Left ventricle myocardium inferior (tissue), 1 donor: ENCODE results near the gene SRP9. TPM values are rescaled to one million over a fixed set of nuclear protein-coding genes. Genes with fewer than 3 reads are reported as not detected.

Experiments used
- DNase-seq: peaks from one replicate; pipeline ENCODE4 v3.0.0-alpha.2; 2020
- H3K27ac ChIP-seq: fragments of 200-600 bp; replicated peaks from 2 replicates; pipeline ENCODE4 v1.8.0; 2021
- H3K27me3 ChIP-seq: fragments of 200-600 bp; 2 replicates; pipeline ENCODE4 v1.8.0; 2021; ENCODE audit warnings: low read depth
- H3K36me3 ChIP-seq: fragments of 200-600 bp; 2 replicates; pipeline ENCODE4 v1.8.0; 2021
- H3K4me1 ChIP-seq: fragments of 200-600 bp; 2 replicates; pipeline ENCODE4 v1.8.0; 2021
- H3K4me3 ChIP-seq: fragments of 200-600 bp; 2 replicates; pipeline ENCODE4 v1.8.0; 2021; ENCODE audit warnings: mild to moderate bottlenecking, moderate library complexity
- H3K9me3 ChIP-seq: fragments of 200-600 bp; replicated peaks from 2 replicates; pipeline ENCODE4 v1.8.0; 2021
- CTCF ChIP-seq: fragments of 200-600 bp; IDR thresholded peaks from 2 replicates; pipeline ENCODE4 v1.8.0; 2021; ENCODE audit warnings: antibody characterized with exemption, mild to moderate bottlenecking, borderline replicate concordance
- intact Hi-C: fragments of 100-400 bp; cut with micrococcal nuclease; formaldehyde crosslinking; loops from one replicate; pipeline ENCODE4 v1.11.0; 2022
- total RNA-seq: library from RNA; stranded (reverse); fragmentation: NEBNext Ultra II Directional; extraction: Animal tissue kit (Norgen Biotek cat#: 25700); gene quantifications from one replicate; pipeline ENCODE4 v1.2.1, GENCODE V29; 2021
- donor health status: DM: no; HTN: yes; CAD: no; lungs with severe emphysema.

SRP9 gene
- total RNA-seq, 1 donor from 2014 or later: 205 TPM

DNA sequence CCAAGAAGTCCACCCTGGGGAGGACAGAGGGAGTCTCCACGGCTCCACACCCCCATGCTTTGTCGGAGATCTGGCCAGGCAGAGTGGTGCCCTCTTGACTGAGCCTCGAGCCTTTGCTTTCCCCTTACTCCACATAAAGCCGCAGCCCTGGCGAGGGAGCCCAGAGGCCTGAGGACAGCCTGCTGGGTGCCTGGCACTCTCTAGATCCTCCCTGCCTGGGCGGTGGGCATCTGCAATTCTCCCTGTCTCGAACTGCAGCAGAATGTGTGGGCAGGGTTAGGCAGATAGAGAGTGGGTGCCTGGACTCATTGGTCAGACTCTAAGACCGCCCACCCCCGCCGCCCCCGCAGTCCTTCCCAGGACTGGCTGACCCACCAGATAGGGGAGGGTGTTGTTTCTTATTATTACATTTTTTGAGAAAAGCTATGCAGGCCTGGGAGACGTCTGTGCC lies 46.2 kb downstream of the SRP9 start:
- H3K9me3 ChIP-seq: no peaks in the 10 kb centered on the region
- H3K4me1 ChIP-seq: peaks cover 79% of the 10 kb centered on the region
- no peak for TF ChIP-seq CTCF
- intact Hi-C loops: no loop called here
- no peak for DNase-seq
- H3K27me3 ChIP-seq: no peaks in the 10 kb centered on the region
- no peak overlapping the region for H3K4me3 ChIP-seq
- peak overlapping the region; percentile 36 for H3K27ac ChIP-seq
- peaks cover 16% of the 10 kb centered on the region for H3K36me3 ChIP-seq

DNA sequence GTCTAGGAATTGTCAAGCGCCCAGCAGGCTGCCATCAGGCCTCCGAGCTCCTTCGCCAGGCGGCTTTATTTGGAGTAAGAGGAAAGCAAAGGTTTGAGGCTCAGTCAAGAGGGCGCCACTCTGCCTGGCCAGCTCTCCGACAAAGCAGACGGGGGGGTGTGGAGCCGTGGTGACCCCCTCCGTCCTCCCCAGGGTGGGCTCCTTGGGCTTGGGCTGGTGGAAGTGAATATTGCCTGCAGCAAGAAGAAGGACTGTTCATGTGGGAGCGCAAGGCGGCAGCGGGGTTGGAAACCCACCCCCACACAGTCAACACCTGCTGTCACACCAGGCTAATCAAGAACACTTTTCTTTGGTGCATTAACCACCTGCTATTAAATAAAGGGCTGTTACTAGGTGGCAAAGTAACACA lies 46.9 kb downstream of the SRP9 start:
- peak overlapping the region; percentile 66 for H3K27ac ChIP-seq

DNA sequence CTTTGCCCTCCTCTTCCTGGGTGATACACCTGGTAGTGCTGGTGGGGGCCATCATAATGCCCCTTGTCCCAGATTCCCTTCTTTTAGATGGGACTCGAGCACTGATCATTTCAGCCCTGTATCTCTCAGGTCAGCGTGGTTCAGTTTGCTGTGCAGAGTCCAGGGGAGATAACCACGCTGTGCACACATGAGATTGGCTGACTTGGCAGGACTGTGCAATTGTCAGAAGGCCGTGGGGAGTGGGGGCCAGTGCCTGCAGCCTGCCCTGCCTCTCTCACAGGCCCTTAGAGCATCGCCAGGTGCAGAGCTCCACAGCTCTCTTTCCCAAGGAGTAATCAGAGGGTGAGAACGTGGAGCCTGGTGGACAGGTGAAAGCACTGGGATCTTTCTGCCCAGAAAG lies 47.5 kb downstream of the SRP9 start:
- TF ChIP-seq CTCF: no peak
- intact Hi-C loops: no loop called here
- Histone ChIP-seq H3K27ac (peak overlapping the region; percentile 66), H3K36me3 (peaks cover 29% of the 10 kb centered on the region), H3K4me3 (peak overlapping the region; percentile 23), H3K4me1 (peaks cover 68% of the 10 kb centered on the region), H3K9me3 (no peaks in the 10 kb centered on the region), H3K27me3 (no peaks in the 10 kb centered on the region)
- DNase-seq: no peak

More for the DNA sequence above, 46.9 kb downstream of the SRP9 start:
- H3K9me3 ChIP-seq: no peaks in the 10 kb centered on the region
- no peaks in the 10 kb centered on the region for H3K27me3 ChIP-seq
- peaks cover 74% of the 10 kb centered on the region for H3K4me1 ChIP-seq
- H3K4me3 ChIP-seq: no peak overlapping the region
- no peak for DNase-seq
- peaks cover 23% of the 10 kb centered on the region for H3K36me3 ChIP-seq
- no peak for TF ChIP-seq CTCF
- intact Hi-C loops: no loop called here

DNA sequence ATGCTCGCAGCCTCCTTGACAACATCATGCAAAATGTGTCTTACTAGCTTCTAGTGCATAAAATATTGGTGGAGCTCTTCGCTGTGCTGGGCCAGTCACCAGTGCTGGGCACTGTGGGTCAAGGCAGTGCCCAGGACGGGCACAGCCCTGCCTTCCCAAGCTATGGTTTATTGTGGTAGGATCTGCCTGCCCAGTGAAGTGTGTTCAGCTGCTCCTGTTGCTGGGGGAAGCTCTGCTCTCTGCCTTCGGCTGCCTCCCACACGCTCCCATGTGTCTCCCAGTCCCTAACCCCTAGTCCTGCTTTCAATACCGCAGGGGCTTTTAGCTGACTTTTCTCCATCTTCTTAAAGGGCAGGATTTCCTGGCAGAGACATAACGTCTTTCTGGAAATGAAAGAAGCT lies 48.0 kb downstream of the SRP9 start:
- peak overlapping the region; percentile 23 for H3K4me3 ChIP-seq
- H3K36me3 ChIP-seq: peaks cover 32% of the 10 kb centered on the region
- peaks cover 63% of the 10 kb centered on the region for H3K4me1 ChIP-seq
- intact Hi-C loops: no loop called here
- no peak for DNase-seq
- H3K27me3 ChIP-seq: no peaks in the 10 kb centered on the region
- TF ChIP-seq CTCF: no peak
- peak overlapping the region; percentile 66 for H3K27ac ChIP-seq
- H3K9me3 ChIP-seq: no peaks in the 10 kb centered on the region

DNA sequence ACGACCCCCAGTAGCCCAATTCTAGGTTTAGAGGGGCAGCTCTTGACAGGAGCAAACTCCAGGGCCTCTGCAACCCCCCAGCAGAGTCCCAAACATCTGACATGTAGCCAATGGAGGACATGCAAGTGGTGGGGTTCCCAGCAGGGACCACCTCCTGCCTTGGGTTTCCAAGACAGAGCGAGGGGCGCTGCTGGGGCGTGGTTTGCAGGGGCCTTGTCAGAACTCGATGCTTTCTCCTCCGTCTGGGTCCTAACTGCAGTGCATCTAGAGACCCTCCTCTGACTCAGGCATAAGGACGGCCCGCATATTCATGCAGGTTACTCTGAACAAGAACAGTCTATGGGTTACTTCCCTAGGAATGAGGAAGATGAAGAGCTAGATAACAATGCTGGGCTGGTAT lies 49.5 kb downstream of the SRP9 start:
- H3K36me3 ChIP-seq: peaks cover 41% of the 10 kb centered on the region
- intact Hi-C loops: no loop called here
- H3K27me3 ChIP-seq: no peaks in the 10 kb centered on the region
- no peak for DNase-seq
- H3K27ac ChIP-seq: peak overlapping the region; percentile 66
- peaks cover 58% of the 10 kb centered on the region for H3K4me1 ChIP-seq
- no peak overlapping the region for H3K4me3 ChIP-seq
- H3K9me3 ChIP-seq: no peaks in the 10 kb centered on the region
- no peak for TF ChIP-seq CTCF
